ENCODE measurements around the gene KRTAP16-1. TPM values are rescaled to one million over a fixed set of nuclear protein-coding genes. Genes with fewer than 3 reads are reported as not detected.

The KRTAP16-1 gene
- total and polyA plus RNA-seq, 4 donors = not detected

- Histone ChIP-seq H3K9me3 (ENCODE audit: control insufficient read depth in 4 of 4, insufficient read depth in 3 of 4, low read length in 3 of 4) (no peaks in the 10 kb centered on the region), H3K27me3 (ENCODE audit: control insufficient read depth in 3 of 3, insufficient read depth in 3 of 3, low read length in 2 of 3) (peaks cover 0 to 3% (median 0%) of the 10 kb centered on the region in 3 donors), H3K4me3 (no peak overlapping the region), H3K4me1 (ENCODE audit: control insufficient read depth in 5 of 5, insufficient read depth in 5 of 5, low read length in 5 of 5) (no peaks in the 10 kb centered on the region), H3K36me3 (ENCODE audit: control insufficient read depth in 4 of 4, insufficient read depth in 4 of 4, low read length in 4 of 4) (no peaks in the 10 kb centered on the region), H3K9ac (ENCODE audit: insufficient read depth in 1 of 2, low read length in 2 of 2) (no peak overlapping the region), H3K27ac (ENCODE audit: low read depth in 1 of 2, low read length in 1 of 2) (no peak overlapping the region)
- ATAC-seq (ENCODE audit: insufficient read depth, low FRiP score) = no peak
- DNase-seq = no peak
- TF ChIP-seq, protein P1, sequence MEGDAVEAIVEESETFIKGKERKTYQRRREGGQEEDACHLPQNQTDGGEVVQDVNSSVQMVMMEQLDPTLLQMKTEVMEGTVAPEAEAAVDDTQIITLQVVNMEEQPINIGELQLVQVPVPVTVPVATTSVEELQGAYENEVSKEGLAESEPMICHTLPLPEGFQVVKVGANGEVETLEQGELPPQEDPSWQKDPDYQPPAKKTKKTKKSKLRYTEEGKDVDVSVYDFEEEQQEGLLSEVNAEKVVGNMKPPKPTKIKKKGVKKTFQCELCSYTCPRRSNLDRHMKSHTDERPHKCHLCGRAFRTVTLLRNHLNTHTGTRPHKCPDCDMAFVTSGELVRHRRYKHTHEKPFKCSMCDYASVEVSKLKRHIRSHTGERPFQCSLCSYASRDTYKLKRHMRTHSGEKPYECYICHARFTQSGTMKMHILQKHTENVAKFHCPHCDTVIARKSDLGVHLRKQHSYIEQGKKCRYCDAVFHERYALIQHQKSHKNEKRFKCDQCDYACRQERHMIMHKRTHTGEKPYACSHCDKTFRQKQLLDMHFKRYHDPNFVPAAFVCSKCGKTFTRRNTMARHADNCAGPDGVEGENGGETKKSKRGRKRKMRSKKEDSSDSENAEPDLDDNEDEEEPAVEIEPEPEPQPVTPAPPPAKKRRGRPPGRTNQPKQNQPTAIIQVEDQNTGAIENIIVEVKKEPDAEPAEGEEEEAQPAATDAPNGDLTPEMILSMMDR (IDR thresholded peaks at IDR 0.05; ENCODE audit: control extremely low read depth, extremely low read depth) = no peak
- 56 to 78% methylated on average over 3 of the region's 3 CpGs for WGBS, 2 donors
Observed at GRCh38 chr17:41267711-41268110, 41.4 kb downstream of the KRTAP16-1 start.

DNA sequence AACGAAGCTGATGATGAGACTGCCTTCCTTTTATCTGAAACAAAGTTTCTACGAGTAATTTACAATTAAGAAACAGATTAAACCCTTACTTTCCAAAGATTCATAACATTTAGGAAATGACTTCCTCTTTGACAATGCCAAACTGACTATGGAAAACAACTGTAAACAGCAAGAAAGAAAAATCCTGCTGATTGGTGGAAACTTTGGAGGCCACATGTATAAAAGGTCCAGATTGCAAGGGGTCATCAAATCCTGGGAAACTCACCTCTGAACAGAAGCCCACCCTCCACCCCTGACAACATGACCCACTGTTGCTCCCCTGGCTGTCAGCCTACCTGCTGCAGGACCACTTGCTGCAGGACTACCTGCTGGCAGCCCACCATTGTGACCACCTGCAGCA lies 44.0 kb downstream of the KRTAP16-1 start, which contains the start of gene KRTAP9-6:
Gene KRTAP9-6 (plus strand): TSS at position 301 of the 400 bp plus-strand sequence. CDS start 0 bp downstream, at position 301.
- Histone ChIP-seq H3K9me3 (ENCODE audit: control insufficient read depth in 4 of 4, insufficient read depth in 3 of 4, low read length in 3 of 4) (no peaks in the 10 kb centered on the region), H3K9ac (ENCODE audit: insufficient read depth in 1 of 2, low read length in 2 of 2) (no peak within 1 kb of the TSS), H3K36me3 (ENCODE audit: control insufficient read depth in 4 of 4, insufficient read depth in 4 of 4, low read length in 4 of 4) (no peaks in the 10 kb centered on the region), H3K27me3 (ENCODE audit: control insufficient read depth in 3 of 3, insufficient read depth in 3 of 3, low read length in 2 of 3) (peaks cover 0 to 4% (median 0%) of the 10 kb centered on the region in 3 donors), H3K27ac (ENCODE audit: low read depth in 1 of 2, low read length in 1 of 2) (no peak within 1 kb of the TSS), H3K4me3 (no peak within 1 kb of the TSS), H3K4me1 (ENCODE audit: control insufficient read depth in 5 of 5, insufficient read depth in 5 of 5, low read length in 5 of 5) (no peaks in the 10 kb centered on the region)
- DNase-seq (no peak), ATAC-seq (ENCODE audit: insufficient read depth, low FRiP score) (no peak)
- TF ChIP-seq, protein P1 (IDR thresholded peaks at IDR 0.05; ENCODE audit: control extremely low read depth, extremely low read depth) = no peak
- 34% methylated on average over 2 of the region's 2 CpGs for WGBS, 2 donors

GRCh38 chr17:41264599-41264998 lies 44.5 kb downstream of the KRTAP16-1 start:
- DNase-seq (peak in 1 of 3 donors; percentile 7), ATAC-seq (ENCODE audit: insufficient read depth, low FRiP score) (no peak)
- Histone ChIP-seq H3K27ac (ENCODE audit: low read depth in 1 of 2, low read length in 1 of 2) (no peak overlapping the region), H3K9me3 (ENCODE audit: control insufficient read depth in 4 of 4, insufficient read depth in 3 of 4, low read length in 3 of 4) (no peaks in the 10 kb centered on the region), H3K27me3 (ENCODE audit: control insufficient read depth in 3 of 3, insufficient read depth in 3 of 3, low read length in 2 of 3) (peaks cover 0 to 4% (median 0%) of the 10 kb centered on the region in 3 donors), H3K4me1 (ENCODE audit: control insufficient read depth in 5 of 5, insufficient read depth in 5 of 5, low read length in 5 of 5) (no peaks in the 10 kb centered on the region), H3K36me3 (ENCODE audit: control insufficient read depth in 4 of 4, insufficient read depth in 4 of 4, low read length in 4 of 4) (no peaks in the 10 kb centered on the region), H3K9ac (ENCODE audit: insufficient read depth in 1 of 2, low read length in 2 of 2) (no peak overlapping the region), H3K4me3 (no peak overlapping the region)
- 61 to 81% methylated on average over 3 of the region's 3 CpGs for WGBS, 2 donors
- TF ChIP-seq, protein P1 (IDR thresholded peaks at IDR 0.05; ENCODE audit: control extremely low read depth, extremely low read depth) = no peak

DNA sequence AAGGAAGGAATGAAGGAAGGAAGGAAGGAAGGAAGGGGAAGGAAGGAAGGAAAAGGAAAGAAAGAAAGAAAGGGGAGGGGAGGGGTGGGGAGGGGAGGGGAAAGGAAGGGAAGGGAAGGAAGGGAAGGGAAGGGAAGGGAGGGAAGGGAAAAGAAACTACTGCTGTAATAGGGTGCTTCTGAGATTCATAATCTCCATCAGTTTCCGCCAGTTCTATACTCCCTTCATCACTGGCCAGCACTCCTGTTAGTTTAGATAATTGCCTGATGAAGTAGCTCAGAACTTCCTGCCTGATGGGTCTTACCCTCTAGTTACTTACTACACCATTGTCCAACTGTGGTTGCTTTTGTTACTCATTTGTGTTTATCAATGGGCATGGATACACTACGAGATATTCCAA lies 45.9 kb downstream of the KRTAP16-1 start:
- Histone ChIP-seq H3K9ac (ENCODE audit: insufficient read depth in 1 of 2, low read length in 2 of 2) (no peak overlapping the region), H3K27ac (ENCODE audit: low read depth in 1 of 2, low read length in 1 of 2) (no peak overlapping the region), H3K4me1 (ENCODE audit: control insufficient read depth in 5 of 5, insufficient read depth in 5 of 5, low read length in 5 of 5) (no peaks in the 10 kb centered on the region), H3K27me3 (ENCODE audit: control insufficient read depth in 3 of 3, insufficient read depth in 3 of 3, low read length in 2 of 3) (peaks cover 0 to 5% (median 0%) of the 10 kb centered on the region in 3 donors), H3K9me3 (ENCODE audit: control insufficient read depth in 4 of 4, insufficient read depth in 3 of 4, low read length in 3 of 4) (no peaks in the 10 kb centered on the region), H3K36me3 (ENCODE audit: control insufficient read depth in 4 of 4, insufficient read depth in 4 of 4, low read length in 4 of 4) (no peaks in the 10 kb centered on the region), H3K4me3 (no peak overlapping the region)
- TF ChIP-seq, protein P1 (IDR thresholded peaks at IDR 0.05; ENCODE audit: control extremely low read depth, extremely low read depth) = no peak
- no peak for ATAC-seq (ENCODE audit: insufficient read depth, low FRiP score)
- 70 to 88% methylated on average over 2 of the region's 2 CpGs for WGBS, 2 donors
- no peak for DNase-seq

Data from lung (tissue), 12 donors.